PC-9 (cell line): ENCODE data around the gene SAA1. TPM values are rescaled to one million over a fixed set of nuclear protein-coding genes. Genes with fewer than 3 reads are reported as not detected.
A peak's percentile ranks its signal among the peaks of the same experiment; 100 is the strongest.

ENCODE experiments used
- BruUV-seq: library from RNA; stranded (reverse); fragments of 400-500 nt; replicated peaks from 2 replicates; lab custom pipeline; 2021; lab: Mats Ljungman, UMichigan
- CTCF ChIA-PET: fragments of 300-600 bp; sonication (Branson Sonifier 250); formaldehyde crosslinking; loops from one replicate; lab custom pipeline; 2022; ENCODE audit warnings: antibody characterized with exemption; lab: Charles Lee
- POLR2A ChIA-PET: fragments of 300-600 bp; sonication (Branson Sonifier 250); formaldehyde crosslinking; loops from one replicate; lab custom pipeline; 2022; ENCODE audit warnings: antibody characterized with exemption; ENCODE audit not compliant: unreplicated experiment; lab: Charles Lee
- DNase-seq, 2 experiments: peaks; one replicate each; pipeline versions ENCODE4 v3.0.0 to v3.0.0-alpha.2; 2015 to 2022; ENCODE audit warnings: mixed read lengths in 1 of 2
- H2AFZ ChIP-seq: fragments of 200-600 bp; sonication (generic); 2 replicates; pipeline ENCODE4 v1.8.1; 2017; ENCODE audit warnings: antibody characterized with exemption
- H3F3A ChIP-seq: fragments of 200-600 bp; sonication (generic); 2 replicates; pipeline ENCODE4 v1.8.1; 2017; ENCODE audit warnings: antibody characterized with exemption, mild to moderate bottlenecking, low read depth; ENCODE audit not compliant: insufficient read depth
- H3K27ac ChIP-seq: fragments of 200-600 bp; sonication (generic); 2 replicates; pipeline ENCODE4 v1.6.1; 2016; ENCODE audit warnings: mixed run types
- H3K27me3 ChIP-seq: fragments of 200-600 bp; sonication (generic); 2 replicates; pipeline ENCODE4 v1.6.1; 2016; ENCODE audit warnings: low read depth, mixed run types; ENCODE audit not compliant: insufficient read depth
- H3K36me3 ChIP-seq: fragments of 200-600 bp; sonication (generic); 2 replicates; pipeline ENCODE4 v1.6.1; 2016; ENCODE audit warnings: low read depth, mixed run types
- H3K4me1 ChIP-seq: fragments of 200-600 bp; sonication (generic); replicated peaks from 2 replicates; pipeline ENCODE4 v1.6.1; 2016; ENCODE audit warnings: mixed run types; ENCODE audit not compliant: insufficient read depth
- H3K4me2 ChIP-seq: fragments of 200-600 bp; sonication (generic); 2 replicates; pipeline ENCODE4 v1.6.1; 2017; ENCODE audit warnings: mixed run types
- H3K4me3 ChIP-seq: fragments of 200-600 bp; sonication (generic); 2 replicates; pipeline ENCODE4 v1.6.1; 2016; ENCODE audit warnings: mixed run types
- H3K79me2 ChIP-seq: fragments of 200-600 bp; sonication (generic); 2 replicates; pipeline ENCODE4 v1.6.1; 2017; ENCODE audit warnings: low read depth, mixed run types
- H3K9me2 ChIP-seq: fragments of 200-600 bp; sonication (generic); 2 replicates; pipeline ENCODE4 v1.8.1; 2017; ENCODE audit warnings: mild to moderate bottlenecking; ENCODE audit not compliant: insufficient read depth
- H3K9me3 ChIP-seq: fragments of 200-600 bp; sonication (generic); 2 replicates; pipeline ENCODE4 v1.8.1; 2016; ENCODE audit warnings: low read depth; ENCODE audit not compliant: insufficient read depth
- H4K20me1 ChIP-seq: fragments of 200-600 bp; sonication (generic); 2 replicates; pipeline ENCODE4 v1.8.1; 2017; ENCODE audit not compliant: insufficient read depth
- CTCF ChIP-seq: fragments of 200-600 bp; sonication (generic); conservative IDR thresholded peaks from 2 replicates; pipeline ENCODE4 v1.6.1; 2017; ENCODE audit warnings: mixed run types, antibody characterized with exemption, mild to moderate bottlenecking, moderate library complexity
- EZH2 ChIP-seq: fragments of 200-600 bp; sonication (generic); IDR thresholded peaks from 2 replicates; pipeline ENCODE4 v1.8.0; 2017; ENCODE audit warnings: antibody characterized with exemption, low read depth
- intact Hi-C: fragments of 100-400 bp; cut with micrococcal nuclease; formaldehyde crosslinking; loops from one replicate; pipeline ENCODE4 v1.10.0; 2022; ENCODE audit not compliant: unreplicated experiment
- total RNA-seq: library from RNA; stranded (reverse); gene quantifications from 2 replicates; pipeline ENCODE4 v1.2.3, GENCODE V29; 2021

The SAA1 gene
- total RNA-seq, 1 experiment from 2014 or later = not detected

GRCh38 chr11:18236664-18237356 is 29.3 kb upstream of the SAA1 start, which contains the start of gene SAA4:
Gene SAA4, minus strand, starts transcription at chr11:18236802. Its CDS starts 876 bp downstream, at chr11:18235926.
- H3K4me3 ChIP-seq = no peak within 1 kb of the TSS
- TF ChIP-seq CTCF = no peak
- TF ChIP-seq EZH2 = no peak
- 0 out of 2 replicates have a peak, but pooled peaks cover 3% of the 10 kb centered on the region for H3F3A ChIP-seq
- H3K4me2 ChIP-seq = no peak within 1 kb of the TSS
- H3K27ac ChIP-seq = no peak within 1 kb of the TSS
- no peak for DNase-seq
- intact Hi-C loops = no loop called here
- H4K20me1 ChIP-seq = no peaks in the 10 kb centered on the region
- H2AFZ ChIP-seq = no peak within 1 kb of the TSS
- H3K79me2 ChIP-seq = no peaks in the 10 kb centered on the region
- ChIA-PET CTCF (no interaction called here), POLR2A (interaction anchor here (0.5 kb wide), 1 partner anchor 123 kb away, joined by 5 read pairs; no protein-coding TSS in a partner anchor)
- H3K9me3 ChIP-seq = 0 out of 2 replicates have a peak, but pooled peaks cover 2% of the 10 kb centered on the region
- no peaks in the 10 kb centered on the region for H3K27me3 ChIP-seq
- BruUV-seq = no TSS peak
- H3K4me1 ChIP-seq = no peaks in the 10 kb centered on the region
- H3K36me3 ChIP-seq = no peaks in the 10 kb centered on the region
- H3K9me2 ChIP-seq = no peaks in the 10 kb centered on the region

DNA sequence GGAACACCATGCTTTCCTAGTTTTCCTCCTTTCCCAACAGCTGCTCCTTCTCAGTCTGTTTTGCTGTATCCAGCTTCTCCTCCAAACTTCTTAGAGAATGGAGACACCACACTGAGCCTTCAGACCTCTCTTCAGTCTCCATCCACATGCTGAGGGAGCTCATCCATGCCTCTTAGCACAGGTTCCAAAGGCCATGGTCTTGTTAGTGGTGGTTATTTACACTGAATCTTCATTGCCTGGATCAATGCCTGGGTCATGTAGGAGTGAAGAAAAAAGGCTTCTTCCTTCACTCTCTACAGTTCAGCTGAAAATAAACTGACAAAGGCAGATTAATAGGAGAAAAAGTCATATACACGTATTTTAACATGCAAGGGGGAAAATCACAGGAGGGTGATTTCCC is 26.4 kb upstream of the SAA1 start:
- Histone ChIP-seq H3K4me3 (no peak overlapping the region), H3F3A (0 out of 2 replicates have a peak, but pooled peaks cover 3% of the 10 kb centered on the region), H3K9me3 (0 out of 2 replicates have a peak, but pooled peaks cover 1% of the 10 kb centered on the region), H3K79me2 (no peaks in the 10 kb centered on the region), H3K27me3 (no peaks in the 10 kb centered on the region), H3K4me2 (no peak overlapping the region), H3K9me2 (no peaks in the 10 kb centered on the region), H2AFZ (no peak overlapping the region), H3K27ac (no peak overlapping the region), H3K36me3 (no peaks in the 10 kb centered on the region), H3K4me1 (no peaks in the 10 kb centered on the region), H4K20me1 (no peaks in the 10 kb centered on the region)
- POLR2A ChIA-PET = no interaction called here
- TF ChIP-seq EZH2 (no peak), CTCF (no peak)
- DNase-seq = no peak
- CTCF ChIA-PET = no interaction called here
- no TSS peak for BruUV-seq
- intact Hi-C loops = loop anchor here (5.0 to 10.0 kb wide), 3 partner anchors 158 to 495 kb away; no protein-coding TSS in a partner anchor

GRCh38 chr11:18243783-18244362 is 22.2 kb upstream of the SAA1 start:
- CTCF ChIA-PET = interaction anchor here (0.6 to 1.0 kb wide), 2 partner anchors 31 to 247 kb away, joined by 3 to 5 read pairs; no protein-coding TSS in a partner anchor
- no TSS peak for BruUV-seq
- H4K20me1 ChIP-seq = no peaks in the 10 kb centered on the region
- peaks cover 6% of the 10 kb centered on the region; the same call in 1 of the 2 replicates for H3K4me1 ChIP-seq
- no peaks in the 10 kb centered on the region for H3K9me2 ChIP-seq
- no peaks in the 10 kb centered on the region for H3F3A ChIP-seq
- H3K4me2 ChIP-seq = no peak overlapping the region
- peak; percentile 57 to 66 for DNase-seq
- no peaks in the 10 kb centered on the region for H3K9me3 ChIP-seq
- intact Hi-C loops = loop anchor here (2.0 to 10.0 kb wide), 4 partner anchors 153 to 491 kb away; partner anchors contain the start of gene TSG101
- H3K36me3 ChIP-seq = no peaks in the 10 kb centered on the region
- no peak overlapping the region for H2AFZ ChIP-seq
- POLR2A ChIA-PET = interaction anchor here (0.5 to 0.6 kb wide), 3 partner anchors 151 to 296 kb away, joined by 3 to 5 read pairs (median 4); partner anchors contain the start of gene LDHA
- no peaks in the 10 kb centered on the region for H3K79me2 ChIP-seq
- no peak overlapping the region for H3K27ac ChIP-seq
- H3K27me3 ChIP-seq = no peaks in the 10 kb centered on the region
- H3K4me3 ChIP-seq = no peak overlapping the region
- TF ChIP-seq EZH2 (no peak), CTCF (peak; percentile 97)
